ENCODE results near the gene SPATA9. TPM values are rescaled to one million over a fixed set of nuclear protein-coding genes. Genes with fewer than 3 reads are reported as not detected.

SPATA9 gene
- total RNA-seq, 1 experiment from 2014 or later, result 0.15 TPM

DNA sequence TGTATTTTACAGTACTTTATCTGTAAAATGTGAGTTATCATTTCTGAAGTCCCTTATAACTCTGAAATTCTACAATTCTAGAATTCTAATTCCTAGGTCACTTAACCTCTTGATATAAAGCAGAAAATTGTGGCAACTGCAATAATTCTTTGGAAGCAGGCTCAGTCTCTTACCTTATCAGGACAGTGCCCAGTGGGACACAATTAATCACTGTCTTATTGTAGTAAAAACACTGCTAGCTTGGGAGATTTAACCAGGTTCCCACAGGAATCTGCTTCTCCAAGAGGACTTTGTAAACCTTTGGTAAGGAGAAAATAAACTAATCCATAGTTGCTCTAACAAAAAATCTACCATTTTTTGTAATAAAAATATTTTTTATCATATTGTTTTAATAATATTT is 18.3 kb upstream of the SPATA9 start:
- Histone ChIP-seq H3K27ac (ENCODE audit: low read length) (peak overlapping the region; percentile 9; the same call in 1 of the 2 replicates), H3K4me1 (ENCODE audit: control insufficient read depth, insufficient read depth, low read length) (peaks cover 20% of the 10 kb centered on the region; the same call in 1 of the 2 replicates), H3K27me3 (ENCODE audit: control insufficient read depth, insufficient read depth, low read length) (no peaks in the 10 kb centered on the region), H3K36me3 (ENCODE audit: control insufficient read depth, insufficient read depth, low read length) (no peaks in the 10 kb centered on the region), H3K9me3 (ENCODE audit: control insufficient read depth, insufficient read depth, low read depth, low read length) (no peaks in the 10 kb centered on the region), H3K4me3 (ENCODE audit: low read depth in 2 of 2, low read length in 2 of 2) (no peak overlapping the region)
- ATAC-seq, result no peak
- TF ChIP-seq SIN3A (IDR thresholded peaks at IDR 0.05; ENCODE audit: borderline replicate concordance, insufficient read depth, low read depth, low read length) (no peak), REST (IDR thresholded peaks at IDR 0.05; ENCODE audit: insufficient read depth in 1 of 2, low read depth in 2 of 2, low read length in 1 of 2) (no peak), CTCF (IDR thresholded peaks at IDR 0.05) (no peak), POLR2AphosphoS5 (IDR thresholded peaks at IDR 0.05; ENCODE audit: low read depth, low read length) (no peak), TCF7L2 (IDR thresholded peaks at IDR 0.05; ENCODE audit: low read depth, low read length) (no peak)
- ChIA-PET CTCF (no interaction called here), POLR2A (no interaction called here)
- in situ Hi-C loops (cut with HindIII; ENCODE audit: low pct_unique_long_range_greater_than_20kb, low sequenced_read_pairs) (no loop called here), intact Hi-C loops (cut with micrococcal nuclease; ENCODE audit: unreplicated experiment) (no loop called here)
- no TSS peak for BruUV-seq (replicated peaks)
- no peak for DNase-seq (ENCODE audit: low read depth, low spot score)

DNA sequence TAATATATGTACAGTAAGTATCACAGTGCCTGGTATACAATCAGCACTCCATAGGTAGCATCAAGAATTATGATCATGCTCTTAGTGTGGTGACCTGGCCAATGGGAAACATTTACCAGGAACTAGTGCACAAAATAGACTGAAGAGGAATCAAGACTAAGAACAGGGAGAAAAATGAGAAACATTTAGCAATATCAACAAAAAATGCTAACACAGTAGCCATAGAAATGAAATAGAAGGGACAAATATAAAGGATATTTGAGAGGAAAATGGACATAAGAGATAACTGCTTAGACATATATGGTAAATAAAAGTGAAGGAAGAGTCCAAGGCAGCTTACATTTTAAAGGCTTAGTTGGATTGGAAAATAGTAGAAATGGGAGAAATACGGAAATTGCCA is 16.5 kb upstream of the SPATA9 start:
- in situ Hi-C loops (cut with HindIII; ENCODE audit: low pct_unique_long_range_greater_than_20kb, low sequenced_read_pairs) (no loop called here), intact Hi-C loops (cut with micrococcal nuclease; ENCODE audit: unreplicated experiment) (no loop called here)
- Histone ChIP-seq H3K27ac (ENCODE audit: low read length) (peak overlapping the region; percentile 12; the same call in 1 of the 2 replicates), H3K4me1 (ENCODE audit: control insufficient read depth, insufficient read depth, low read length) (peaks cover 20% of the 10 kb centered on the region; the same call in 1 of the 2 replicates), H3K36me3 (ENCODE audit: control insufficient read depth, insufficient read depth, low read length) (no peaks in the 10 kb centered on the region), H3K27me3 (ENCODE audit: control insufficient read depth, insufficient read depth, low read length) (no peaks in the 10 kb centered on the region), H3K4me3 (ENCODE audit: low read depth in 2 of 2, low read length in 2 of 2) (no peak overlapping the region), H3K9me3 (ENCODE audit: control insufficient read depth, insufficient read depth, low read depth, low read length) (no peaks in the 10 kb centered on the region)
- DNase-seq (ENCODE audit: low read depth, low spot score) (no peak), ATAC-seq (no peak)
- ChIA-PET POLR2A (interaction anchor here (0.7 kb wide), 1 partner anchor 237 kb away, joined by 4 read pairs; no protein-coding TSS in a partner anchor), CTCF (no interaction called here)
- BruUV-seq (replicated peaks), result no TSS peak
- TF ChIP-seq SIN3A (IDR thresholded peaks at IDR 0.05; ENCODE audit: borderline replicate concordance, insufficient read depth, low read depth, low read length) (no peak), POLR2AphosphoS5 (IDR thresholded peaks at IDR 0.05; ENCODE audit: low read depth, low read length) (no peak), CTCF (IDR thresholded peaks at IDR 0.05) (no peak), REST (IDR thresholded peaks at IDR 0.05; ENCODE audit: insufficient read depth in 1 of 2, low read depth in 2 of 2, low read length in 1 of 2) (no peak), TCF7L2 (IDR thresholded peaks at IDR 0.05; ENCODE audit: low read depth, low read length) (no peak)
